Brain microvascular endothelial cell (primary cell): ENCODE measurements around the gene TIGD3.
A peak's percentile ranks its signal among the peaks of the same experiment; 100 is the strongest.

Experiments
- DNase-seq: peaks from one replicate; pipeline ENCODE4 v3.0.0-alpha.2; 2020
- H3K27ac ChIP-seq: fragments of 250-450 bp; sonication (Bioruptor Pico); 2 replicates; pipeline ENCODE4 v1.5.1; 2020; ENCODE audit warnings: mild to moderate bottlenecking, moderate library complexity
- H3K27me3 ChIP-seq: fragments of 250-450 bp; sonication (Bioruptor Pico); replicated peaks from 2 replicates; pipeline ENCODE4 v1.5.1; 2020; ENCODE audit warnings: mild to moderate bottlenecking
- H3K36me3 ChIP-seq: fragments of 250-450 bp; sonication (Bioruptor Pico); replicated peaks from 2 replicates; pipeline ENCODE4 v1.5.1; 2020; ENCODE audit warnings: mild to moderate bottlenecking
- H3K4me3 ChIP-seq: 2 replicates; pipeline ENCODE4 v1.5.1; 2011; ENCODE audit warnings: low read depth, mild to moderate bottlenecking, control low read depth, low read length, moderate library complexity
- in situ Hi-C: cut with HindIII; loops from 2 replicates; pipeline ENCODE4 v1.10.0; 2017; ENCODE audit warnings: low sequenced_read_pairs, low pct_ligation_motif_present
- TF ChIP-seq, protein P1 (sequence below): IDR thresholded peaks from 2 replicates; pipeline ENCODE4 v1.5.1; 2011; ENCODE audit warnings: low read depth, mild to moderate bottlenecking, moderate library complexity, low read length, control low read depth, inconsistent platforms; ENCODE audit errors: missing control alignments

TIGD3 gene

GRCh38 chr11:65390099-65390941 lies 35.8 kb downstream of the TIGD3 start:
- TF ChIP-seq, protein P1, sequence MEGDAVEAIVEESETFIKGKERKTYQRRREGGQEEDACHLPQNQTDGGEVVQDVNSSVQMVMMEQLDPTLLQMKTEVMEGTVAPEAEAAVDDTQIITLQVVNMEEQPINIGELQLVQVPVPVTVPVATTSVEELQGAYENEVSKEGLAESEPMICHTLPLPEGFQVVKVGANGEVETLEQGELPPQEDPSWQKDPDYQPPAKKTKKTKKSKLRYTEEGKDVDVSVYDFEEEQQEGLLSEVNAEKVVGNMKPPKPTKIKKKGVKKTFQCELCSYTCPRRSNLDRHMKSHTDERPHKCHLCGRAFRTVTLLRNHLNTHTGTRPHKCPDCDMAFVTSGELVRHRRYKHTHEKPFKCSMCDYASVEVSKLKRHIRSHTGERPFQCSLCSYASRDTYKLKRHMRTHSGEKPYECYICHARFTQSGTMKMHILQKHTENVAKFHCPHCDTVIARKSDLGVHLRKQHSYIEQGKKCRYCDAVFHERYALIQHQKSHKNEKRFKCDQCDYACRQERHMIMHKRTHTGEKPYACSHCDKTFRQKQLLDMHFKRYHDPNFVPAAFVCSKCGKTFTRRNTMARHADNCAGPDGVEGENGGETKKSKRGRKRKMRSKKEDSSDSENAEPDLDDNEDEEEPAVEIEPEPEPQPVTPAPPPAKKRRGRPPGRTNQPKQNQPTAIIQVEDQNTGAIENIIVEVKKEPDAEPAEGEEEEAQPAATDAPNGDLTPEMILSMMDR: no peak
- no peak for DNase-seq
- Histone ChIP-seq H3K36me3 (peaks cover 36% of the 10 kb centered on the region), H3K27me3 (no peaks in the 10 kb centered on the region), H3K27ac (peak overlapping the region; percentile 67), H3K4me3 (peak overlapping the region; percentile 24)
- in situ Hi-C loops: no loop called here

- no peak for DNase-seq
- Histone ChIP-seq H3K27me3 (no peaks in the 10 kb centered on the region), H3K27ac (peak overlapping the region; percentile 67), H3K4me3 (peak overlapping the region; percentile 20), H3K36me3 (peaks cover 43% of the 10 kb centered on the region)
- in situ Hi-C loops: no loop called here
- TF ChIP-seq, protein P1: peak; percentile 22
These were observed 36.4 kb downstream of the TIGD3 start for GRCh38 chr11:65390996-65391395.

GRCh38 chr11:65392186-65392829 lies 37.8 kb downstream of the TIGD3 start:
- peaks cover 56% of the 10 kb centered on the region for H3K36me3 ChIP-seq
- DNase-seq: no peak
- TF ChIP-seq, protein P1: no peak
- in situ Hi-C loops: no loop called here
- H3K4me3 ChIP-seq: no peak overlapping the region
- H3K27me3 ChIP-seq: no peaks in the 10 kb centered on the region
- H3K27ac ChIP-seq: no peak overlapping the region

GRCh38 chr11:65392899-65393298 lies 38.3 kb downstream of the TIGD3 start:
- no peaks in the 10 kb centered on the region for H3K27me3 ChIP-seq
- peaks cover 62% of the 10 kb centered on the region for H3K36me3 ChIP-seq
- TF ChIP-seq, protein P1: no peak
- H3K4me3 ChIP-seq: no peak overlapping the region
- in situ Hi-C loops: no loop called here
- no peak for DNase-seq
- H3K27ac ChIP-seq: no peak overlapping the region

- DNase-seq: no peak
- H3K4me3 ChIP-seq: no peak overlapping the region
- H3K36me3 ChIP-seq: peaks cover 69% of the 10 kb centered on the region
- in situ Hi-C loops: no loop called here
- H3K27me3 ChIP-seq: no peaks in the 10 kb centered on the region
- TF ChIP-seq, protein P1: no peak
- H3K27ac ChIP-seq: no peak overlapping the region
These were observed 39.0 kb downstream of the TIGD3 start for GRCh38 chr11:65393513-65394079.
